Measurements from ENCODE around the gene CHAF1A. TPM values are rescaled to one million over a fixed set of nuclear protein-coding genes. Genes with fewer than 3 reads are reported as not detected.
A peak's percentile ranks its signal among the peaks of the same experiment; 100 is the strongest.

CHAF1A gene
- total and polyA plus RNA-seq, 7 experiments from 2014 or later: 3.2 to 71.2 (median 12.4) TPM

DNA sequence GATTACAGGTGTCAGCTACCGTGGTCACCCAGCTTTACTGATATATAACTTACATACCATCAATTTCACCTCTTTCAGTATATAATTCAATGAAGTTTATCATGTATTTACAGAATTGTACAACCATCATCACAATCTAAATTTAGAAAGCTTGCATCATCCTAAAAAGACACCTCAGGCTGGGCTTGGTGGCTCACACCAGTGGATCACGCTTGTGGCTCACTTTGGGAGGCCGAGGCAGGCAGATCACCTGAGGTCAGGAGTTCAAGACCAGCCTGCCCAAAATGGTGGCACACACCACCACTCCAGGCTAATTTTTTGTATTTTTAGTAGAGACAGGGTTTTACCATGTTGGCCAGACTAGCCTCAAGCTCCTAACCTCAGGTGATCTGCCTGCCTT, 65.4 kb downstream of the CHAF1A start:
- Histone ChIP-seq H3K27ac (ENCODE audit: low read depth, low read length) (no peak overlapping the region), H3K4me3 (ENCODE audit: low read length) (no peak overlapping the region), H3K9me3 (ENCODE audit: control insufficient read depth in 2 of 3, low read length in 3 of 3) (no peaks in the 10 kb centered on the region), H3K36me3 (ENCODE audit: control insufficient read depth in 2 of 3, insufficient read depth in 3 of 3, low read length in 3 of 3) (peaks cover 0 to 4% (median 0%) of the 10 kb centered on the region in 3 experiments), H3K27me3 (ENCODE audit: control insufficient read depth in 2 of 2, insufficient read depth in 2 of 2, low read length in 2 of 2) (no peaks in the 10 kb centered on the region), H3K4me1 (ENCODE audit: control insufficient read depth in 2 of 2, insufficient read depth in 2 of 2, low read length in 2 of 2) (peaks cover 0 to 10% of the 10 kb centered on the region in 2 donors)
- CTCF ChIA-PET: interaction anchor here (1.2 kb wide), 1 partner anchor 11 kb away, joined by 3 read pairs; no protein-coding TSS in a partner anchor
- POLR2A ChIA-PET: interaction anchor here (1.0 kb wide), 1 partner anchor 10 kb away, joined by 3 read pairs; no protein-coding TSS in a partner anchor
- Mint-ChIP-seq H3K4me1 (peaks cover 3 to 8% (median 6%) of the 10 kb centered on the region in 7 donors), H3K27ac (no peak overlapping the region), H3K27me3 (no peaks in the 10 kb centered on the region), H3K36me3 (no peaks in the 10 kb centered on the region), H3K9me3 (no peaks in the 10 kb centered on the region), H3K4me3 (no peak overlapping the region)
- intact Hi-C loops (cut with micrococcal nuclease): no loop called here
- no peak for ATAC-seq
- DNase-seq: no peak

DNA sequence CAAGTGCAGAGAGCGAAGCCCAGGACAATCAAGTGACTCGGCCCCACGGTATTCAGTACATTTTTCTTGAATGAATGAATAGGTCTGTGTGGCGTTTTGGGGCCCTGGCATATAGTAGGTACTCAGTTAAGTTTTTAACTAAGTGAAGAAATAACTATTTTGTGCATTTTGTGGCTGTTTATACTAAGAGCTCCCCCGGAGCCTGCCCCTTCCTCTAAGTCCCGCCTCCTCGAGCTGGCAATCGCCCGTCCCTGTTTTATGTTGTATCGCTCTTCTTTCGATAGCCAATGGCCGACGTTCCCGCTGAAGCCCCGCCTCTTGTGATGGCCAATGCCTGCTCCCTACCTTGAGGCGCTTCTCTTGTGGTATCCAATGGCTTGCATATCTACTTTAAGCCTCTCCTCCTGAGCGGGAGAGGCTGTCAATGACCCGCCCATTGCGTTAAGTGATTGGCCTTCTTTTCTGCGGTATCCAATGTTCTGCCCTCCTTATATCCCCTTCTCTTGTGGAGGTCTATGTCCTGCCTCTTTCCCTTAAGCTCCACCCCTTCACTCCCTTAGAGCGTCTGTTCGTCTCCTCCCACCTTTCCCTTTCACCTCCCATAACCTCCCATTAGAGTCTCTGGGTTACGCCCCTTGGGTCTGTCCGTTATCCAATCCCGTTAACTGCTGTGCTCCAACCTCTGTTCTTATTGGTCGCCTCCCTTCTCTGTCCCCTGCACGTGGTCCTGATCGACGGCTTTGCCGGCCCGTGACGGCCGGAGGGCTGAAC, 69.1 kb downstream of the CHAF1A start:
- peak; percentile 90 for ATAC-seq
- Mint-ChIP-seq H3K4me3 (no peak overlapping the region), H3K27ac (no peak overlapping the region), H3K9me3 (no peaks in the 10 kb centered on the region), H3K36me3 (peaks cover 1 to 3% (median 3%) of the 10 kb centered on the region in 5 donors), H3K27me3 (no peaks in the 10 kb centered on the region), H3K4me1 (peaks cover 11 to 25% (median 24%) of the 10 kb centered on the region in 7 donors)
- Histone ChIP-seq H3K27ac (ENCODE audit: low read depth, low read length) (peak overlapping the region; percentile 77), H3K4me1 (ENCODE audit: control insufficient read depth in 2 of 2, insufficient read depth in 2 of 2, low read length in 2 of 2) (peaks cover 7 to 12% of the 10 kb centered on the region in 2 donors), H3K9me3 (ENCODE audit: control insufficient read depth in 2 of 3, low read length in 3 of 3) (no peaks in the 10 kb centered on the region), H3K4me3 (ENCODE audit: low read length) (peak overlapping the region; percentile 71), H3K27me3 (ENCODE audit: control insufficient read depth in 2 of 2, insufficient read depth in 2 of 2, low read length in 2 of 2) (no peaks in the 10 kb centered on the region), H3K36me3 (ENCODE audit: control insufficient read depth in 2 of 3, insufficient read depth in 3 of 3, low read length in 3 of 3) (peaks cover 0 to 8% (median 0%) of the 10 kb centered on the region in 3 experiments)
- intact Hi-C loops (cut with micrococcal nuclease): loop anchor here (1.0 to 10.0 kb wide), 19 partner anchors 14 to 1901 kb away; partner anchors contain the start of genes ALKBH7 (in 2 of the 2), EEF2 (in 2 of the 2), TNFAIP8L1 (in 2 of the 2) and UBXN6 (in 2 of the 2)
- DNase-seq: peak; percentile 78 to 100 (median 98)
- POLR2A ChIA-PET: interaction anchor here (0.6 to 4.6 kb wide), 12 partner anchors 8 to 708 kb away, joined by 3 to 41 read pairs (median 3); partner anchors contain the start of genes CHAF1A, DPP9, MPND and UBXN6
- CTCF ChIA-PET: interaction anchor here (0.8 to 1.0 kb wide), 4 partner anchors 12 to 225 kb away, joined by 3 to 4 read pairs (median 4); partner anchors contain the start of gene YJU2

DNA sequence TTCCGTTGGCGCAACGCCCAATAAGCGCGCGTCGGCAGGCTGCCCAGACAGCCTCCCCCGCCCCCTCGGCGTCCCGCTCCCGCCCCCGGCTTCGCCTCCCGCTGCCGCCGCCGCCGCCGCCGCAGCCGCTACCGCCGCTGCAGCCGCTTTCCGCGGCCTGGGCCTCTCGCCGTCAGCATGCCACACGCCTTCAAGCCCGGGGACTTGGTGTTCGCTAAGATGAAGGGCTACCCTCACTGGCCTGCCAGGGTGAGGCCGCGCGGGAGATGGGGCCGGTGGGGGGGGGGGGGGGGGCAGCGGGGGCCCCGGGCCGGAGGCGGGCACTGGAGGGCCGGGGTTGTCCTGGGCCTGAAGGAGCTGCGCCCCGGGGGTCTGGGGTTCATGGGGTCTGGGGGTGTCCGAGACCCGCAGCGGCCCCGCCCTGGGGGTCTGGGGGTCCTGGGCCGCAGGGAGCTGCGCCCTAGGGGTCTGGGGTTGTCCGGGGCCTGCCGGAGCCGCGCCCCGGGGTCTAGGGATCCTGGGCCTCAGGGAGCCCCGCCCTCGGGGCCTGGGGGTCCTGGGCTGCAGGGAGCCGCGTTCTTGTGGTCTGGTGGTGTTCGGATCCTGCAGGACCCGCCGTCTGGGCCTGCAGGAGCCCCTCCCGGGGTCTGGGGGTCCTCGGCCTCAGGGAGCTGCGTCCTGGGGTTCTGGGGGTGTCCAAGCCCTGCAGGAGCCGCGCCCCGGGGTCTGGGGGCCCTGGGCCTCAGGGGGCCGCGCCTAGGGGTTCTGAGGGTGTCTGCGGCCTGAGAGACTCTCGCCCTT, 69.9 kb downstream of the CHAF1A start, which contains the start of gene HDGFL2:
TSS of gene HDGFL2 (plus strand) at position 124 of the 801 bp plus-strand sequence. CDS start at position 178, 54 bp downstream.
- no peak for ATAC-seq
- Mint-ChIP-seq H3K4me1 (peaks cover 11 to 28% (median 24%) of the 10 kb centered on the region in 7 donors), H3K4me3 (peak within 1 kb of the TSS in 9 of 10 donors; percentile 66 to 87 (median 79)), H3K36me3 (peaks cover 1 to 9% (median 6%) of the 10 kb centered on the region in 5 donors), H3K9me3 (no peaks in the 10 kb centered on the region), H3K27me3 (no peaks in the 10 kb centered on the region), H3K27ac (peak within 1 kb of the TSS in 6 of 9 donors; percentile 41 to 83 (median 62))
- peak in 3 of 9 donors; percentile 31 to 93 (median 87) for DNase-seq
- intact Hi-C loops (cut with micrococcal nuclease): loop anchor here (1.0 to 10.0 kb wide), 10 partner anchors 145 to 1900 kb away; partner anchors contain the start of genes ALKBH7 (in 2 of the 2), EEF2 (in 2 of the 2), TNFAIP8L1 (in 2 of the 2) and DPP9 (in 1 of the 2)
- ChIA-PET CTCF (interaction anchor here (1.0 kb wide), 1 partner anchor 120 kb away, joined by 4 read pairs; no protein-coding TSS in a partner anchor), POLR2A (interaction anchor here (1.0 to 4.6 kb wide), 7 partner anchors 9 to 709 kb away, joined by 3 to 41 read pairs (median 5); partner anchors contain the start of genes DPP9, MPND, UBXN6 and YJU2)
- Histone ChIP-seq H3K36me3 (ENCODE audit: control insufficient read depth in 2 of 3, insufficient read depth in 3 of 3, low read length in 3 of 3) (peaks cover 0 to 15% (median 0%) of the 10 kb centered on the region in 3 experiments), H3K4me3 (ENCODE audit: low read length) (peak within 1 kb of the TSS; percentile 71), H3K27me3 (ENCODE audit: control insufficient read depth in 2 of 2, insufficient read depth in 2 of 2, low read length in 2 of 2) (no peaks in the 10 kb centered on the region), H3K4me1 (ENCODE audit: control insufficient read depth in 2 of 2, insufficient read depth in 2 of 2, low read length in 2 of 2) (peaks cover 7 to 12% of the 10 kb centered on the region in 2 donors), H3K27ac (ENCODE audit: low read depth, low read length) (peak within 1 kb of the TSS; percentile 77), H3K9me3 (ENCODE audit: control insufficient read depth in 2 of 3, low read length in 3 of 3) (no peaks in the 10 kb centered on the region)

DNA sequence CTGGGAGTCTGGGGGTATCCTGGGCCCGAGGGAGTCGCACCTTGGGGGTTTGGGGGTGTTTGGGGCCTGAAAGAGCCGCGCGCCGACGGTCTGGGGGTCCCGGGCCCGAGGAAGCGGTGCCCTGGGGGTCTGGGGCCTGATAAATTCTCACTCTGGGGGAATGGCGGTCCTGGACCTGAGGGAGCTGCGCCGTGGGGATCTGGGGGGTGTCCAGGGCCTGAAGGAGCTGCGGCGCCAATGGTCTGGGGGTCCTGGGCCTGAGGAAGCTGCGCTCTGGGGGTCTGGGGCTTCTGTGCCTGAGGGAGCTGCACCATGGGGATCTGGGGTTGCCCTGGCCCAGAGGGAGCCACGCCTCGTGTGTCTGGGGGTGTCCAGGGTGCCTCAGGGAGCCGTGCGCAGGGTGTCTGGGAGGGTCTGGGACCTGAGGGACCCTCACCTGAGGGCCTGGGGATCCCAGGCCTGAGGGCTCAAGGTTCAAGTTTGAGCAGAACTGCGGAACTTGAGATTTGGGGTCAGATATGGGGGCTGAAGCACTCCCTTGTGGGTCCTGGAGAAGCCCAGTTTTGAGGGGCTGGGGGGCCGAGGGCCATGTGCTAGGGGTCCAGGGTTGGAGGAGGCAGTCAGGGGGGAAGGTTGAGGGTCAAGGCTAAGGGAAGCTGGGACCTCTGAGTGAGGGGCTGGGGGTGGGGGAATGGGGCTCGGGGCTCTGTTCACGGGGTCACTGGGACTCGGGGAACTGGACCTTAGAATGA, 70.7 kb downstream of the CHAF1A start:
- H3K36me3 ChIP-seq (ENCODE audit: control insufficient read depth in 2 of 3, insufficient read depth in 3 of 3, low read length in 3 of 3): peaks cover 0 to 22% (median 0%) of the 10 kb centered on the region in 3 experiments
- peak overlapping the region in 7 of 9 donors; percentile 41 to 83 (median 56) for H3K27ac Mint-ChIP-seq
- H3K27me3 ChIP-seq (ENCODE audit: control insufficient read depth in 2 of 2, insufficient read depth in 2 of 2, low read length in 2 of 2): no peaks in the 10 kb centered on the region
- H3K36me3 Mint-ChIP-seq: peaks cover 1 to 12% (median 8%) of the 10 kb centered on the region in 5 donors
- H3K4me1 Mint-ChIP-seq: peaks cover 11 to 29% (median 24%) of the 10 kb centered on the region in 7 donors
- H3K4me1 ChIP-seq (ENCODE audit: control insufficient read depth in 2 of 2, insufficient read depth in 2 of 2, low read length in 2 of 2): peaks cover 7 to 12% of the 10 kb centered on the region in 2 donors
- CTCF ChIA-PET: interaction anchor here (0.5 kb wide), 1 partner anchor 124 kb away, joined by 3 read pairs; no protein-coding TSS in a partner anchor
- H3K9me3 ChIP-seq (ENCODE audit: control insufficient read depth in 2 of 3, low read length in 3 of 3): no peaks in the 10 kb centered on the region
- ATAC-seq (no peak), DNase-seq (no peak)
- peak overlapping the region in 9 of 10 donors; percentile 66 to 87 (median 79) for H3K4me3 Mint-ChIP-seq
- intact Hi-C loops (cut with micrococcal nuclease): loop anchor here (5.0 to 10.0 kb wide), 8 partner anchors 146 to 1899 kb away; partner anchors contain the start of genes ALKBH7 (in 2 of the 2), EEF2 (in 2 of the 2), DPP9 (in 1 of the 2) and MFSD12 (in 1 of the 2)
- POLR2A ChIA-PET: interaction anchor here (0.9 to 4.6 kb wide), 2 partner anchors 15 to 251 kb away, joined by 3 to 41 read pairs; partner anchors contain the start of gene UBXN6
- peak overlapping the region; percentile 51 for H3K4me3 ChIP-seq (ENCODE audit: low read length)
- H3K27ac ChIP-seq (ENCODE audit: low read depth, low read length): peak overlapping the region; percentile 65
- no peaks in the 10 kb centered on the region for H3K27me3 Mint-ChIP-seq
- H3K9me3 Mint-ChIP-seq: no peaks in the 10 kb centered on the region

DNA sequence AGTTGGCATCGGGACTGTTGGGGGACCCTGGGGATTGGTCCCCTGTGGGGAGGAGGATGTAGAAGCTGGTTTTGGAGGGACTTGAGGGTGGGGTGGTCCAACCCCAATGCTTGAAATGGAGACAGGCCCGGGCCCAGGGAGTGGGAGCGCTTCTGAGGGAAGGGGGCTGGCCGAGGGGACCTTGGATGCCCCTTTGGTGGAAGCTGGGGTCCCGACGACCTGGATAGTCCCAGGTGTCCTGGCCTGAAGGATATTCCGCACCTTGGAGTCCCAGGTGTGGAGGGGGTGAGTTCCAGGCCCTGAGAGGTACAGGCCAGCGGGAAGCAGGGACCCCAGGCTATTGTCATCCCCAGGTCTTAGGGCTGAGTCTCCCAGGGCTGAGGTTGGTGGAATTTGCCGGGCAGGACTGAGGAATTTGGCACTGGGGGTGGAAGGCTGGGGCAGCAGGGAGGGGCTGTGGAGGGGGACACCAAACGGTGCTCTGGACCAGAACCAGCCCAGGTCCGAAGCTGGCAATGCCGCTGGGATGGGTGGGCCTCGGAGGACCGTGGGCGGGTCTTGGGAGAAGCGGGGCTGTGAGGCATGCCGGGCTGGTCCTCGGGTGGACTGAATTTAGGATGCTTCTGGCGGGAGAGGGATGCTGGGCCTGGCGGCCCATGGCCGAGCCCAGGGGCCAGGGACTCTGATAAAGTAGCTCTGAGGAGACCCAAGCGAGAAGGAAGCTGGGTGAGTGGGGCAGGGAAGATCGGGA, 71.5 kb downstream of the CHAF1A start:
- ATAC-seq (no peak), DNase-seq (no peak)
- Mint-ChIP-seq H3K27me3 (no peaks in the 10 kb centered on the region), H3K4me1 (peaks cover 11 to 29% (median 24%) of the 10 kb centered on the region in 7 donors), H3K9me3 (no peaks in the 10 kb centered on the region), H3K4me3 (peak overlapping the region in 9 of 10 donors; percentile 66 to 87 (median 78)), H3K36me3 (peaks cover 1 to 12% (median 8%) of the 10 kb centered on the region in 5 donors), H3K27ac (peak overlapping the region in 8 of 9 donors; percentile 22 to 83 (median 56))
- Histone ChIP-seq H3K27ac (ENCODE audit: low read depth, low read length) (peak overlapping the region; percentile 37), H3K27me3 (ENCODE audit: control insufficient read depth in 2 of 2, insufficient read depth in 2 of 2, low read length in 2 of 2) (no peaks in the 10 kb centered on the region), H3K4me1 (ENCODE audit: control insufficient read depth in 2 of 2, insufficient read depth in 2 of 2, low read length in 2 of 2) (peaks cover 7 to 12% of the 10 kb centered on the region in 2 donors), H3K36me3 (ENCODE audit: control insufficient read depth in 2 of 3, insufficient read depth in 3 of 3, low read length in 3 of 3) (peaks cover 0 to 28% (median 0%) of the 10 kb centered on the region in 3 experiments), H3K4me3 (ENCODE audit: low read length) (no peak overlapping the region), H3K9me3 (ENCODE audit: control insufficient read depth in 2 of 3, low read length in 3 of 3) (no peaks in the 10 kb centered on the region)
- ChIA-PET CTCF (interaction anchor here (0.5 kb wide), 1 partner anchor 124 kb away, joined by 3 read pairs; no protein-coding TSS in a partner anchor), POLR2A (interaction anchor here (0.5 to 4.6 kb wide), 4 partner anchors 16 to 250 kb away, joined by 3 to 41 read pairs (median 3); partner anchors contain the start of gene UBXN6)
- intact Hi-C loops (cut with micrococcal nuclease): loop anchor here (5.0 to 10.0 kb wide), 8 partner anchors 147 to 1898 kb away; partner anchors contain the start of genes ALKBH7 (in 2 of the 2), EEF2 (in 2 of the 2), DPP9 (in 1 of the 2) and MFSD12 (in 1 of the 2)
